HL-60 (cell line): ENCODE results near the gene ABL2.

Source experiments
- CTCF ChIP-seq: IDR thresholded peaks from one replicate; pipeline ENCODE4 v1.5.1; 2011; ENCODE audit warnings: low read length, control low read depth, inconsistent platforms; ENCODE audit not compliant: insufficient read depth
- GABPA ChIP-seq: IDR thresholded peaks from 2 replicates; pipeline ENCODE4 v1.6.1; 2012; ENCODE audit warnings: low read depth
- POLR2AphosphoS5 ChIP-seq: IDR thresholded peaks from 2 replicates; pipeline ENCODE4 v1.6.1; 2012; ENCODE audit warnings: low read depth
- REST ChIP-seq: IDR thresholded peaks from 2 replicates; pipeline ENCODE4 v1.6.1; 2012; ENCODE audit warnings: low read depth; ENCODE audit not compliant: insufficient replicate concordance
- SPI1 ChIP-seq: IDR thresholded peaks from 2 replicates; pipeline ENCODE4 v1.6.1; 2012; ENCODE audit warnings: low read depth, mild to moderate bottlenecking, borderline replicate concordance

GRCh38 chr1:179089827-179090482 is 139.5 kb downstream of the ABL2 start:
- TF ChIP-seq CTCF (no peak), POLR2AphosphoS5 (no peak), REST (no peak), SPI1 (no peak), GABPA (no peak)
